Osteocyte (in vitro differentiated cells): ENCODE data around the gene STK33. TPM values are rescaled to one million over a fixed set of nuclear protein-coding genes. Genes with fewer than 3 reads are reported as not detected.

ENCODE experiments used
- DNase-seq: peaks from one replicate; pipeline ENCODE4 v3.0.0; 2021; ENCODE audit warnings: mixed read lengths; ENCODE audit not compliant: unreplicated experiment; ENCODE audit errors: extremely low spot score
- H3K27ac Mint-ChIP-seq: one replicate; pipeline ENCODE4 v1.8.0; 2021; ENCODE audit warnings: mild to moderate bottlenecking, mixed read lengths; ENCODE audit not compliant: unreplicated experiment
- H3K27me3 Mint-ChIP-seq: one replicate; pipeline ENCODE4 v1.8.0; 2021; ENCODE audit warnings: mixed read lengths; ENCODE audit not compliant: unreplicated experiment
- H3K36me3 Mint-ChIP-seq: one replicate; pipeline ENCODE4 v1.8.0; 2021; ENCODE audit warnings: mixed read lengths; ENCODE audit not compliant: unreplicated experiment
- H3K4me1 Mint-ChIP-seq: one replicate; pipeline ENCODE4 v1.8.0; 2021; ENCODE audit warnings: mixed read lengths; ENCODE audit not compliant: unreplicated experiment
- H3K4me3 Mint-ChIP-seq: one replicate; pipeline ENCODE4 v1.8.0; 2021; ENCODE audit warnings: mild to moderate bottlenecking, moderate library complexity, mixed read lengths; ENCODE audit not compliant: unreplicated experiment
- H3K9me3 Mint-ChIP-seq: one replicate; pipeline ENCODE4 v1.8.0; 2021; ENCODE audit warnings: mixed read lengths; ENCODE audit not compliant: unreplicated experiment
- total RNA-seq: library from RNA; stranded (reverse); gene quantifications from 2 replicates; pipeline ENCODE4 v1.2.1, GENCODE V29; 2021
- TF ChIP-seq, protein P1 (sequence below): fragments of 200-600 bp; sonication (generic); IDR thresholded peaks from 2 replicates; pipeline ENCODE4 v1.5.0; 2021; ENCODE audit warnings: antibody characterized with exemption, mild to moderate bottlenecking, moderate library complexity

STK33 gene
- total RNA-seq, 1 donor from 2014 or later, result 1.3 TPM

DNA sequence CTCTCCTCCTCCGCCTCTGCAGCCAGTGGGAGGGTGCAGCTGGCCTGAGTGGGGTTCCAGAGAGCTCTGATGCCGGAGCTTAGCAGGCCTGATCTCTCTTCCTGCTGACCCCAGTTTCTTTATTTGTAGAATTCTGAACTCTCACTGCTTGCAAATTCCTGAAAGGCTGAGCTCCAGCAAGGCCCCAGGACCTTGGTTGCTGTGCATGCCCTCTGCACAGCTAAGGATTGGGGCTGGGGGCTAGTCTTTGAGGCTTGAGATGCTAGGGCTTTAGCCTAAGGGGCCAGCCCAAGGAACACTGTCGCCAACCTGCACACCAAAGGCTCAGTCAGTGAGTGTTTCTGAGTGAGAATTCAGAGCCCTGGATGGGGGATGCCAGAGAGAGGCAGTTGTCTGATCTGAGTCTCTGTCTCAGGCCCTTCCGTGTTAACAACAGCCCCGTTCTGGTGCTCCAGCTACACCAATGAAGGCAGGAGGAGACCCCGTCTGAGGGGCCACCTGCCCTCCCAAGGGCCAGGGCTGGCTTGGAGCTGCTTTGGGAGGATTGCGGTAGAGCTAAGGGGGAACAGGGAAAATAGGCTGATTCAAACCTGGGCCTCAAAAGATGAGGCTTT, 224.3 kb downstream of the STK33 start:
- no peak for DNase-seq
- no peak overlapping the region for H3K4me3 Mint-ChIP-seq
- TF ChIP-seq, protein P1, sequence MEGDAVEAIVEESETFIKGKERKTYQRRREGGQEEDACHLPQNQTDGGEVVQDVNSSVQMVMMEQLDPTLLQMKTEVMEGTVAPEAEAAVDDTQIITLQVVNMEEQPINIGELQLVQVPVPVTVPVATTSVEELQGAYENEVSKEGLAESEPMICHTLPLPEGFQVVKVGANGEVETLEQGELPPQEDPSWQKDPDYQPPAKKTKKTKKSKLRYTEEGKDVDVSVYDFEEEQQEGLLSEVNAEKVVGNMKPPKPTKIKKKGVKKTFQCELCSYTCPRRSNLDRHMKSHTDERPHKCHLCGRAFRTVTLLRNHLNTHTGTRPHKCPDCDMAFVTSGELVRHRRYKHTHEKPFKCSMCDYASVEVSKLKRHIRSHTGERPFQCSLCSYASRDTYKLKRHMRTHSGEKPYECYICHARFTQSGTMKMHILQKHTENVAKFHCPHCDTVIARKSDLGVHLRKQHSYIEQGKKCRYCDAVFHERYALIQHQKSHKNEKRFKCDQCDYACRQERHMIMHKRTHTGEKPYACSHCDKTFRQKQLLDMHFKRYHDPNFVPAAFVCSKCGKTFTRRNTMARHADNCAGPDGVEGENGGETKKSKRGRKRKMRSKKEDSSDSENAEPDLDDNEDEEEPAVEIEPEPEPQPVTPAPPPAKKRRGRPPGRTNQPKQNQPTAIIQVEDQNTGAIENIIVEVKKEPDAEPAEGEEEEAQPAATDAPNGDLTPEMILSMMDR, result no peak
- H3K27me3 Mint-ChIP-seq, result peaks cover 8% of the 10 kb centered on the region
- H3K36me3 Mint-ChIP-seq, result no peaks in the 10 kb centered on the region
- H3K27ac Mint-ChIP-seq, result no peak overlapping the region
- H3K4me1 Mint-ChIP-seq, result no peaks in the 10 kb centered on the region
- H3K9me3 Mint-ChIP-seq, result no peaks in the 10 kb centered on the region

DNA sequence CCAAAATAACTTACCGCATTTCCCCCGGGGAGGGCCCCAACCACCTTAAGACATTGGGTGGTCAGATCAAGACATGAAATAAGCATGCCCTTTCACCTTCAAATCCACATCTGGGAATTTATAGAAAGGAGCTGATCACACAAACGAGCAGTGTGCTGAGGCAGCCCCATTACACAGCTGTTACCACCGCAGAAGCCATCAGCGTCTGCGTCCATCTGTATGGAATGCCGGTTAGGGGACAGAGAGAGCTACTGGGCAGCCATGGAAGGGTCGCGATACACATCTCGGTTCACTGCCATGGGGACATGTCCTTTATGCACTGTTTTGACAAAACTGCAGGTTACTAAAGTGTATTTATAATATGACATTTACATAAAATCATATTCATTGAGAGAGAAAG, 225.3 kb downstream of the STK33 start:
- H3K36me3 Mint-ChIP-seq, result no peaks in the 10 kb centered on the region
- no peak overlapping the region for H3K27ac Mint-ChIP-seq
- H3K27me3 Mint-ChIP-seq, result peaks cover 11% of the 10 kb centered on the region
- no peak overlapping the region for H3K4me3 Mint-ChIP-seq
- no peak for DNase-seq
- TF ChIP-seq, protein P1, result no peak
- no peaks in the 10 kb centered on the region for H3K9me3 Mint-ChIP-seq
- H3K4me1 Mint-ChIP-seq, result no peaks in the 10 kb centered on the region

DNA sequence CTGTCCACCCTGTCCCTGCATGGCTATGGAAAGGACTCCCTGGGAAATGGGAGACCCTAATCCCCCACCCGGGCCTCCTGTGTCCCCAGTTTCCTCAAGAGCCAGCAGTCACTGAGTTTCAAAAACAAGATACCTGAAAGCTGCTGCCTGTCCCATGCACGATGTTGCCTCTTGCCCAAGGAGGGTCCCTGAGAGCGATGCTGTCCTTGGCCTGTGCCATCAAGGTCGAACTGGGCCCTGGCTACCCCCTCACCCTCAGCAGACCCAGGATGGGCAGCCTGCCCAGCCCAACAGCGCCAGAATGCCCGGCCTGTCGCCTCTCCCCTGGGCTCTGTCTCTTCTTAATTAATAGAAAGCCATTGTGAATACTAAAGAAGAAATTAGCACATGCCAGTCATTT, 225.8 kb downstream of the STK33 start:
- no peaks in the 10 kb centered on the region for H3K4me1 Mint-ChIP-seq
- H3K36me3 Mint-ChIP-seq, result no peaks in the 10 kb centered on the region
- no peak for DNase-seq
- no peaks in the 10 kb centered on the region for H3K9me3 Mint-ChIP-seq
- no peak overlapping the region for H3K27ac Mint-ChIP-seq
- H3K27me3 Mint-ChIP-seq, result peaks cover 14% of the 10 kb centered on the region
- no peak overlapping the region for H3K4me3 Mint-ChIP-seq
- TF ChIP-seq, protein P1, result no peak

DNA sequence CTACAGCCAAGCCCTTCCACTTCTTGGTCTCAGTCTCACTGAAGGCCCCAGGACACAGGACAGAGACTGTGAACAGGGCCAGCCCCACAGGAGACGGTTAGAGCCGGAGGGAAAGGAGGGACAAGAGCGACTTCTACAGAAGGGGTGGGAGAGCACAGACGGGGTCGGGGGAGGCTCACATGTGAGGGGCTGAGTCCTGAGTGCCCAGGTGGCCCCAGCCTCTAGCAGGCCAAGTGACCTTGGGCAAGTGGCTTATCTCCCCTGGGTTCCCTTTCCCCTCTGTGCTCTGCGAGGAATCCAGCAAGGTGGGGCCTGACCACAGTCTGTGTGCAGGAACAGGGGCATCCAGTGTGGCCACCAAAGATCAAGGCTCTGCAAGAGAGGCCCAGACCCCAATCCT, 227.7 kb downstream of the STK33 start:
- TF ChIP-seq, protein P1, result no peak
- Mint-ChIP-seq H3K9me3 (no peaks in the 10 kb centered on the region), H3K27ac (no peak overlapping the region), H3K27me3 (peaks cover 17% of the 10 kb centered on the region), H3K4me1 (no peaks in the 10 kb centered on the region), H3K36me3 (no peaks in the 10 kb centered on the region), H3K4me3 (no peak overlapping the region)
- no peak for DNase-seq

DNA sequence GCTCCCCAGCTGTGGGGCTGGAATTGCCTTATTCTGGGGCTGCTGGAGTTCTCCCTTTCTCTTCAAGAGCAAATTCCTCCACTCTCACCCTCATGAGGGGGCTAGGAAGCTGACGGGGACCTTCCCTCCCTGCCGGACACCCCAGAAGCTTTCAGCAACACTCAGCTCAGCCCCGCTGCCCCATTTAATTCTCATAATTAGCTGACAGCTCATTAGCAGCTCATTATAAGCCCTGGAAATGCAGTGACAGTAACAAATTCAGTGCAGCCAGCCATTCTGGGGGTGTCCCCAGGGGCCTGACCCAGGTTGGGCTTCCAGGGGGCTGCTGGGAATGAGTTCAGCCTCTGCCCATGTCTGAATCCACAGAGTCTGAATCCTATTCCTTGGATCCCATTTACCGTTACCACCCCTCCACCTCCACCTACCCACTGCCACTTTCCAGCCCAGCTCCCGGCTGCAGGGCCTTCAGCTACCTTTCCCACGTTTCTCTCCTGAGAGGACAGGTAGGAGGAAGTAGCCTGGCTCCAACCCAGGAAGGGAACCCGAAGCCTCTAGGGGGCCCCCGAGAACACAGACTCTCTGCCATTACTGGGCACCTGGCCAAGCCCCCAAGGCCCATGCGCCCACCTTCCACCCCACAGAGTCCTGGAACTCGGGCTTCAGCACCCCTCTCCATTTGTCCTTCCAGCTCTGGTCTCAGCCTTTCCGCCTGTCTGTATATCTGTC, 228.6 kb downstream of the STK33 start:
- DNase-seq, result no peak
- H3K27me3 Mint-ChIP-seq, result peaks cover 11% of the 10 kb centered on the region
- H3K4me1 Mint-ChIP-seq, result no peaks in the 10 kb centered on the region
- H3K4me3 Mint-ChIP-seq, result no peak overlapping the region
- no peaks in the 10 kb centered on the region for H3K9me3 Mint-ChIP-seq
- no peaks in the 10 kb centered on the region for H3K36me3 Mint-ChIP-seq
- H3K27ac Mint-ChIP-seq, result no peak overlapping the region
- TF ChIP-seq, protein P1, result no peak
